Breast epithelium (tissue), 4 donors: ENCODE results near the gene GGA3. TPM values are rescaled to one million over a fixed set of nuclear protein-coding genes. Genes with fewer than 3 reads are reported as not detected.
A peak's percentile ranks its signal among the peaks of the same experiment; 100 is the strongest.

ENCODE experiments used
- DNase-seq, 2 donors: peaks; one replicate each; pipeline ENCODE4 v3.0.0-alpha.2; 2019; ENCODE audit warnings: low spot score in 2 of 2
- H3K27ac ChIP-seq, 2 donors: fragments of 200-600 bp; sonication (generic) in 1 of 2; one replicate each; pipeline ENCODE4 v1.5.1; 2016 to 2019; ENCODE audit warnings: mild to moderate bottlenecking in 1 of 2
- H3K27me3 ChIP-seq, 2 donors: fragments of 200-600 bp; sonication (generic) in 1 of 2; one replicate each; pipeline versions ENCODE4 v1.5.1 to v1.6.0; 2017 to 2019; ENCODE audit warnings: control low read depth in 1 of 2, mild to moderate bottlenecking in 1 of 2
- H3K36me3 ChIP-seq: fragments of 200-600 bp; one replicate; pipeline ENCODE4 v1.5.1; 2019
- H3K4me1 ChIP-seq, 2 donors: fragments of 200-600 bp; sonication (generic); one replicate each; pipeline ENCODE4 v1.5.1; 2016 to 2019; ENCODE audit warnings: control low read depth in 1 of 2
- H3K4me3 ChIP-seq, 3 donors: fragments of 200-600 bp; sonication (generic); 1 replicate in 2 of 3; 2 replicates in 1 of 3; pipeline ENCODE4 v1.5.1; 2016 to 2019; ENCODE audit warnings: mild to moderate bottlenecking in 3 of 3, moderate library complexity in 2 of 3
- H3K9me3 ChIP-seq, 2 donors: fragments of 200-600 bp; sonication (generic) in 1 of 2; one replicate each; pipeline ENCODE4 v1.5.1; 2016 to 2019; ENCODE audit warnings: control low read depth in 1 of 2
- POLR2A ChIP-seq: fragments of 450-650 bp; IDR thresholded peaks from one replicate; pipeline ENCODE4 v1.6.1; 2016; ENCODE audit warnings: antibody characterized with exemption, mild to moderate bottlenecking, moderate library complexity
- POLR2AphosphoS5 ChIP-seq, 3 donors: sonication (generic); formaldehyde crosslinking; IDR thresholded peaks; one replicate each; pipeline ENCODE4 v1.6.1; 2017; ENCODE audit warnings: antibody characterized with exemption in 3 of 3
- intact Hi-C: fragments of 100-400 bp; cut with DNase I; formaldehyde crosslinking; loops from one replicate; pipeline ENCODE4 v1.15.1; 2023; ENCODE audit warnings: low total_unique reads
- total RNA-seq, 3 donors: library from RNA; depleted of rRNA; stranded (reverse); fragments of >200 nt; gene quantifications; one replicate each; pipeline ENCODE4 v1.1.0, GENCODE V29; 2016
- TF ChIP-seq, protein P1 (sequence below), 3 donors: fragments of 450-650 bp; IDR thresholded peaks; one replicate each; pipeline ENCODE4 v1.5.1; 2016 to 2017; ENCODE audit warnings: antibody characterized with exemption in 3 of 3, mild to moderate bottlenecking in 3 of 3, moderate library complexity in 3 of 3

Gene GGA3
- total RNA-seq, 3 donors from 2014 or later: 20.0 to 35.0 (median 32.8) TPM

GRCh38 chr17:75267411-75268232 lies 6.2 kb upstream of the GGA3 start:
- Histone ChIP-seq H3K27ac (peak overlapping the region in 1 of 2 donors; percentile 7), H3K4me1 (peaks cover 5 to 8% of the 10 kb centered on the region in 2 donors), H3K4me3 (no peak overlapping the region), H3K9me3 (no peaks in the 10 kb centered on the region), H3K27me3 (no peaks in the 10 kb centered on the region), H3K36me3 (no peaks in the 10 kb centered on the region)
- TF ChIP-seq POLR2AphosphoS5 (IDR thresholded peaks at IDR 0.05) (no peak), POLR2A (no peak)
- TF ChIP-seq, protein P1, sequence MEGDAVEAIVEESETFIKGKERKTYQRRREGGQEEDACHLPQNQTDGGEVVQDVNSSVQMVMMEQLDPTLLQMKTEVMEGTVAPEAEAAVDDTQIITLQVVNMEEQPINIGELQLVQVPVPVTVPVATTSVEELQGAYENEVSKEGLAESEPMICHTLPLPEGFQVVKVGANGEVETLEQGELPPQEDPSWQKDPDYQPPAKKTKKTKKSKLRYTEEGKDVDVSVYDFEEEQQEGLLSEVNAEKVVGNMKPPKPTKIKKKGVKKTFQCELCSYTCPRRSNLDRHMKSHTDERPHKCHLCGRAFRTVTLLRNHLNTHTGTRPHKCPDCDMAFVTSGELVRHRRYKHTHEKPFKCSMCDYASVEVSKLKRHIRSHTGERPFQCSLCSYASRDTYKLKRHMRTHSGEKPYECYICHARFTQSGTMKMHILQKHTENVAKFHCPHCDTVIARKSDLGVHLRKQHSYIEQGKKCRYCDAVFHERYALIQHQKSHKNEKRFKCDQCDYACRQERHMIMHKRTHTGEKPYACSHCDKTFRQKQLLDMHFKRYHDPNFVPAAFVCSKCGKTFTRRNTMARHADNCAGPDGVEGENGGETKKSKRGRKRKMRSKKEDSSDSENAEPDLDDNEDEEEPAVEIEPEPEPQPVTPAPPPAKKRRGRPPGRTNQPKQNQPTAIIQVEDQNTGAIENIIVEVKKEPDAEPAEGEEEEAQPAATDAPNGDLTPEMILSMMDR (IDR thresholded peaks at IDR 0.05): no peak
- intact Hi-C loops: no loop called here
- no peak for DNase-seq

DNA sequence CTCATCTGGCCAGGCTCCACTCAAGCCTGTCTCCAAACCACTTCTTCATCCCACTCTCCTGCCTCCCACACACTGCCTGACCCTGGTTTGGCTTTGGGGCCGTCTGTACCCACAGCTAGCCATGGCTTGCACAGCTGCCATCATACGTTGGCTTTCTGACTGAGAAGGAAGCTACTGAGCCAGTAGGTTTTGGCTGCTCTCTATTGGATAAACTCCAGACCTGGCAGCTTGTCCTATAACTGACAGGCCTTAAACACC lies 5.7 kb upstream of the GGA3 start:
- TF ChIP-seq POLR2A (no peak), POLR2AphosphoS5 (IDR thresholded peaks at IDR 0.05) (no peak)
- TF ChIP-seq, protein P1 (IDR thresholded peaks at IDR 0.05): no peak
- H3K36me3 ChIP-seq: no peaks in the 10 kb centered on the region
- H3K9me3 ChIP-seq: no peaks in the 10 kb centered on the region
- H3K27me3 ChIP-seq: no peaks in the 10 kb centered on the region
- peaks cover 5 to 6% of the 10 kb centered on the region in 2 donors for H3K4me1 ChIP-seq
- no peak overlapping the region for H3K4me3 ChIP-seq
- no peak for DNase-seq
- intact Hi-C loops: no loop called here
- peak overlapping the region in 1 of 2 donors; percentile 7 for H3K27ac ChIP-seq

- Histone ChIP-seq H3K27me3 (no peaks in the 10 kb centered on the region), H3K9me3 (no peaks in the 10 kb centered on the region), H3K4me1 (peaks cover 0 to 4% of the 10 kb centered on the region in 2 donors), H3K36me3 (no peaks in the 10 kb centered on the region), H3K4me3 (no peak overlapping the region), H3K27ac (no peak overlapping the region)
- no peak for DNase-seq
- intact Hi-C loops: no loop called here
- TF ChIP-seq, protein P1 (IDR thresholded peaks at IDR 0.05): no peak
- TF ChIP-seq POLR2AphosphoS5 (IDR thresholded peaks at IDR 0.05): no peak
- no peak for TF ChIP-seq POLR2A
Observed at GRCh38 chr17:75266316-75267152, 5.1 kb upstream of the GGA3 start.

GRCh38 chr17:75265614-75266315 lies 4.4 kb upstream of the GGA3 start:
- Histone ChIP-seq H3K27me3 (no peaks in the 10 kb centered on the region), H3K4me1 (peaks cover 0 to 4% of the 10 kb centered on the region in 2 donors), H3K27ac (no peak overlapping the region), H3K4me3 (no peak overlapping the region), H3K36me3 (no peaks in the 10 kb centered on the region), H3K9me3 (no peaks in the 10 kb centered on the region)
- no peak for DNase-seq
- intact Hi-C loops: no loop called here
- TF ChIP-seq POLR2AphosphoS5 (IDR thresholded peaks at IDR 0.05) (no peak), POLR2A (no peak)
- TF ChIP-seq, protein P1 (IDR thresholded peaks at IDR 0.05): no peak
